K562 (cell line): ENCODE measurements around the gene DUSP10. TPM values are rescaled to one million over a fixed set of nuclear protein-coding genes. Genes with fewer than 3 reads are reported as not detected.

Experiments used
- ARID2 ChIP-seq: fragments of 450-650 bp; IDR thresholded peaks from 2 replicates; pipeline ENCODE4 v1.6.1; 2017; ENCODE audit warnings: antibody characterized with exemption, mild to moderate bottlenecking
- ARID3A ChIP-seq: IDR thresholded peaks from 2 replicates; pipeline ENCODE4 v1.6.1; 2012; ENCODE audit warnings: low read depth, low read length, improper control_type of control experiment, borderline replicate concordance
- CHD1 ChIP-seq: fragments of 200-600 bp; sonication (generic); IDR thresholded peaks from one replicate; pipeline ENCODE4 v1.6.1; 2012; ENCODE audit warnings: mild to moderate bottlenecking, moderate library complexity, low read length, inconsistent platforms
- CREB1 ChIP-seq, 2 experiments: sonication (generic) in 1 of 2; formaldehyde crosslinking in 1 of 2; IDR thresholded peaks; 2 replicates each; pipeline versions ENCODE4 v1.6.1 to v1.8.0; 2012 to 2022; ENCODE audit warnings: inconsistent platforms in 1 of 2, mild to moderate bottlenecking in 1 of 2, missing genetic modification reagents in 1 of 2, moderate library complexity in 1 of 2
- DACH1 ChIP-seq: fragments of 450-650 bp; IDR thresholded peaks from 2 replicates; pipeline ENCODE4 v1.6.1; 2018; ENCODE audit not compliant: partially characterized antibody
- EHMT2 ChIP-seq: fragments of 450-650 bp; IDR thresholded peaks from 2 replicates; pipeline ENCODE4 v1.6.1; 2018; ENCODE audit warnings: antibody characterized with exemption
- EWSR1 ChIP-seq: fragments of 450-650 bp; IDR thresholded peaks from 2 replicates; pipeline ENCODE4 v1.6.1; 2018; ENCODE audit warnings: borderline replicate concordance, mild to moderate bottlenecking, low read depth, moderate library complexity; ENCODE audit not compliant: partially characterized antibody
- GMEB1 ChIP-seq: fragments of 250-450 bp; sonication (Bioruptor Pico); IDR thresholded peaks from 2 replicates; pipeline ENCODE4 v1.4.0; 2020; ENCODE audit warnings: mild to moderate bottlenecking
- GTF3C2 ChIP-seq: IDR thresholded peaks from 3 replicates; pipeline ENCODE4 v1.6.1; 2011; ENCODE audit warnings: borderline replicate concordance, mild to moderate bottlenecking, moderate library complexity; ENCODE audit not compliant: insufficient read length; ENCODE audit errors: extremely low read depth
- KDM5B ChIP-seq: fragments of 200-600 bp; sonication (generic); IDR thresholded peaks from 2 replicates; pipeline ENCODE4 v1.6.1; 2012; ENCODE audit warnings: low read depth, mild to moderate bottlenecking, moderate library complexity, low read length, control low read depth, inconsistent platforms; ENCODE audit not compliant: insufficient replicate concordance
- NBN ChIP-seq: fragments of 450-650 bp; IDR thresholded peaks from 2 replicates; pipeline ENCODE4 v1.6.1; 2016; ENCODE audit warnings: low read depth, mild to moderate bottlenecking
- SMAD2 ChIP-seq: fragments of 150-350 bp; IDR thresholded peaks from 2 replicates; pipeline ENCODE4 v1.6.1; 2014; ENCODE audit warnings: low read depth, mild to moderate bottlenecking, low read length
- TAF1 ChIP-seq: IDR thresholded peaks from 2 replicates; pipeline ENCODE4 v1.6.1; 2011; ENCODE audit warnings: mild to moderate bottlenecking, low read length, moderate library complexity; ENCODE audit not compliant: insufficient read depth, control insufficient read depth, severe bottlenecking; ENCODE audit errors: extremely low read depth
- ZNF212 ChIP-seq: fragments of 450-650 bp; formaldehyde crosslinking; IDR thresholded peaks from 2 replicates; pipeline ENCODE4 v1.4.0; 2020; ENCODE audit warnings: mild to moderate bottlenecking
- ZNF274 ChIP-seq: IDR thresholded peaks from 2 replicates; pipeline ENCODE4 v1.6.1; 2011; ENCODE audit warnings: low read depth, mild to moderate bottlenecking, low read length, moderate library complexity, borderline replicate concordance
- ZNF444 ChIP-seq: fragments of 250-450 bp; sonication (Bioruptor Pico); IDR thresholded peaks from 2 replicates; pipeline ENCODE4 v1.4.0; 2020; ENCODE audit warnings: mild to moderate bottlenecking, moderate library complexity
- ZNF740 ChIP-seq, 3 experiments: fragments of 200-800 bp in 1 of 3; sonication (Bioruptor generic) in 1 of 3; sonication (generic) in 1 of 3; formaldehyde crosslinking in 1 of 3; IDR thresholded peaks; 2 replicates each; pipeline versions ENCODE4 v1.6.1 to v1.8.0; 2016 to 2022; ENCODE audit warnings: mild to moderate bottlenecking in 2 of 3, missing compliant biosample characterization in 2 of 3, missing genetic modification characterization in 2 of 3, missing genetic modification reagents in 1 of 3
- polyA plus RNA-seq, 8 experiments: library from polyadenylated mRNA; depleted of rRNA in 4 of 8; stranded (reverse) in 5 of 8; unstranded in 3 of 8; fragments of >200 nt; fragmentation: Nextera tagmentation in 2 of 8; fragmentation: Illumina TruSeq in 1 of 8; extraction: Ambion mirVana in 2 of 8; extraction: Trizol in 1 of 8; gene quantifications; 2 replicates each; pipeline versions ENCODE4 v1.2.1 to v1.2.3, GENCODE V29; 2011 to 2014; ENCODE audit warnings: inconsistent platforms in 1 of 8, missing spikeins in 1 of 8
- total RNA-seq, 7 experiments: library from RNA; depleted of rRNA in 6 of 7; stranded (reverse); fragments of >200 nt in 6 of 7; fragmentation: Illumina TruSeq in 2 of 7; extraction: Trizol in 2 of 7; gene quantifications; 2 replicates each; pipeline versions ENCODE4 v1.2.1 to v1.2.3, GENCODE V29; 2011 to 2021; ENCODE audit warnings: low replicate concordance in 1 of 7

The DUSP10 gene
- total and polyA plus RNA-seq, 9 of the 15 experiments (the other 6 are each of a cell fraction or from before 2014, with no cell fraction given): 1.7 to 8.3 (median 6.1) TPM

- no peak for TF ChIP-seq ZNF740 (CRISPR knock-in tag; IDR thresholded peaks at IDR 0.05)
- TF ChIP-seq ZNF740 (tag; IDR thresholded peaks at IDR 0.05): no peak
- TF ChIP-seq EWSR1: no peak
- TF ChIP-seq GMEB1 (CRISPR knock-in tag): no peak
- peak; percentile 20; the same call in 1 of the 2 replicates for TF ChIP-seq EHMT2
- peak; percentile 77; the same call in 1 of the 2 replicates for TF ChIP-seq CREB1 (IDR thresholded peaks at IDR 0.05)
- peak; percentile 47; the same call in 1 of the 2 replicates for TF ChIP-seq CREB1 (CRISPR knock-in tag; IDR thresholded peaks at IDR 0.05)
- no peak for TF ChIP-seq ZNF274
- no peak for TF ChIP-seq CHD1
- peak; percentile 11 for TF ChIP-seq DACH1
- peak; percentile 44 for TF ChIP-seq KDM5B
- TF ChIP-seq SMAD2: no peak
- no peak for TF ChIP-seq ZNF444
- TF ChIP-seq ARID3A: no peak
- no peak for TF ChIP-seq ARID2
- TF ChIP-seq GTF3C2: no peak
- TF ChIP-seq NBN: peak; percentile 76
- peak; percentile 44 for TF ChIP-seq TAF1
- TF ChIP-seq ZNF212 (CRISPR knock-in tag): no peak
These were observed at the start of gene DUSP10 (continued) for GRCh38 chr1:221741703-221742554.
